AG09319 (cell line): ENCODE data around the gene SLC35A1.

ENCODE experiments used
- DNase-seq: peaks from one replicate; pipeline ENCODE4 v3.0.0-alpha.2; 2010; ENCODE audit warnings: low read depth; ENCODE audit errors: extremely low read depth
- TF ChIP-seq, protein P1 (sequence below): IDR thresholded peaks from 2 replicates; pipeline ENCODE4 v1.5.1; 2011; ENCODE audit warnings: low read depth, mild to moderate bottlenecking, inconsistent platforms, low read length, moderate library complexity

Gene SLC35A1

DNA sequence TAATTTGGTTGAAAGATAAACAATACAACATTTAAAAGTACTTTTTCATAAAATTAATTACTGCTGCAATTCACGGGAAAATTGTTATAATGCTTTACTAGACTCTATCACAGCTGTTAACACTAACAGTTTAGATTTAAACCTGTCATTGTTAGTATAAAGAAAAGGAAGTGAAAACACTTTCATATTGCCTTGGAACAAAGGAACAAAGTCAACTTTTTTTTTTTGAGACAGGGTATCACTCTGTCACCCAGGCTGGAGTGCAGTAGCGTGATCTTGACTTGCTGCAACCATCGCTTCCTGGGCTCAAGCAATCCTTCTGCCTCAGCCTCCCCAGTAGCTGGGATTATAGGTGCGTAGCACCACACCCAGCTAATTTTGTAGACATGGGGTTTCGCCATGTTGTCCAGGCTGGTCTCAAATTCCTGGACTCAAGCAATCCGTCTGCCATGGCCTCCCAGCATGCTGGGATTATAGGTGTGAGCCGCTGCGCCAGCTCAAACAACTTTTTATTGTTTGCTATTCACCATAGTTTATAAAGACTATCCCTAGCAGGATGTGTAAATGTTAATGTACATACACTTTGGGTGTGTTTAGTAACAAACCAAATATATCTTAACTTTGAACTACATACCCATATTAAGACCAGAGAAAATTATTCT lies 22.1 kb downstream of the SLC35A1 start:
- TF ChIP-seq, protein P1, sequence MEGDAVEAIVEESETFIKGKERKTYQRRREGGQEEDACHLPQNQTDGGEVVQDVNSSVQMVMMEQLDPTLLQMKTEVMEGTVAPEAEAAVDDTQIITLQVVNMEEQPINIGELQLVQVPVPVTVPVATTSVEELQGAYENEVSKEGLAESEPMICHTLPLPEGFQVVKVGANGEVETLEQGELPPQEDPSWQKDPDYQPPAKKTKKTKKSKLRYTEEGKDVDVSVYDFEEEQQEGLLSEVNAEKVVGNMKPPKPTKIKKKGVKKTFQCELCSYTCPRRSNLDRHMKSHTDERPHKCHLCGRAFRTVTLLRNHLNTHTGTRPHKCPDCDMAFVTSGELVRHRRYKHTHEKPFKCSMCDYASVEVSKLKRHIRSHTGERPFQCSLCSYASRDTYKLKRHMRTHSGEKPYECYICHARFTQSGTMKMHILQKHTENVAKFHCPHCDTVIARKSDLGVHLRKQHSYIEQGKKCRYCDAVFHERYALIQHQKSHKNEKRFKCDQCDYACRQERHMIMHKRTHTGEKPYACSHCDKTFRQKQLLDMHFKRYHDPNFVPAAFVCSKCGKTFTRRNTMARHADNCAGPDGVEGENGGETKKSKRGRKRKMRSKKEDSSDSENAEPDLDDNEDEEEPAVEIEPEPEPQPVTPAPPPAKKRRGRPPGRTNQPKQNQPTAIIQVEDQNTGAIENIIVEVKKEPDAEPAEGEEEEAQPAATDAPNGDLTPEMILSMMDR: no peak
- no peak for DNase-seq

DNA sequence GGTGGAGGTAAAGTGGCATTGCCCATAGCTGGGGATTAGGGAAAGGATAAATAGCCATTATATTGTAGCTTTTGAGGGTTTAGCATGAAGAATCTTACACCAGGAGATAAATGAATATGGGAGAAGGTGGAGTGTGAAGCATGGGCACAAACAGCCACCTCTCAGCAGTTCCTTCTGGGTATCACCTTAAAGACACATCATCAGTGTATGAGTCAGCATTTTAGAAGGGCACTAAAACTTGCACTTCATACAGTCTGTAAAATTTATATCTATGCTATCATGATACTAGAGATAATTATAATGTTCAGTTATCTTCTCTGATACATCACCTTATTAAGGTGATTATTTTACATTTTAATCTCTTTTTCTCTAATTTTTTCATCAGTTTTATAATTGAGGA lies 25.3 kb downstream of the SLC35A1 start:
- TF ChIP-seq, protein P1: no peak
- DNase-seq: no peak

DNA sequence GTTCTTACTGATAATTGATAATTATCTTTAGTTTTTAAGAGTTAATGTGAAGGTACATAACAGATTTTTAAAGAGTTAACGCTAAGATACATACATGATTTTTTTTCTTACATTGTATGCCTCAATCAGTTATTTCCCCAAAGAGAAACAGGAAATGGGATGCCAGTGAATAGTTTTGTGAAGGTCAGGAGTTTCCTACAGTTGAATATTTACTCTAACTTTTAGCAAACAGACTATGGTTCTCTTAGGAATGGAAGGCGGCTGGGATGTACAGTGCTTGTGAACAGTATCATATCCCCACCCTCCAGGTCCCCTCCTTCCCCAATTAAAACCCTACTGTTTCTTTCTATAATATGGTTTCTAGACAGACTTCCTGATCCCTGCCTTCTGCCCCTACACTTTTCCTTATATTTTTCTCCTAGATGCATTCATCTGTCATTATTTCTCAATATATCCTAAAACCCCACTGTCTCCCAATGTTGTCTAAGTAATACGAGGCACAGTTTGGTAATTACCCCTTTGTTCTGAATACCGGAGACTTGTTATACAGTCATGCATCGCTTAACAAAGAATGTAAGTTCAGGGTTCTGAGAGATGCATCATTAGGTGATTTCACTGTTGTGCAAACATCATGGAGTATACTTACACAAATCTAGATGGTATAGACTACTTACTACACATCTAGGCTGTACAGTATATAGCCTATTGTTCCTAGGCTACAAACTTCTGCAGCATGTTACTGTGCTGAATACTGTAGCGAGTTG lies 29.2 kb downstream of the SLC35A1 start:
- no peak for DNase-seq
- TF ChIP-seq, protein P1: no peak

DNA sequence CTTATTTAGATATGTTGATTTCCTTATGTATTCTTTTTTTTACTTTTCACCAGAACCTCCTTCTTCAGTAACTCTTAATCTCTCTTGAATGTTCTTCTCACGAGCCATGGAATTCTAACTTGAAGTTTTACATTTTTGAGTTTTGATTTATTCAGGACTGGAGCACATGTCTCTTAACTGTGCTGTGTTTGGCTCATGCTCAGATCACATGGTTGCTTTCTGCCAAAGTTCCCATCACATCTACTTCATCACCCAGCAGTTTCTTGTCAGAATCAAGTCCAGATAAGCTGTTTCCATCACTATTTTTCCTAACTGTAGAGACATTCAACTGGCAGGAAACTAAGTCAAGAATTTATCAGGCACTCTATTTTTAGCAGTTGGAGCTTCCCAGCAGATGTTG lies 31.7 kb downstream of the SLC35A1 start:
- TF ChIP-seq, protein P1: no peak
- no peak for DNase-seq

DNA sequence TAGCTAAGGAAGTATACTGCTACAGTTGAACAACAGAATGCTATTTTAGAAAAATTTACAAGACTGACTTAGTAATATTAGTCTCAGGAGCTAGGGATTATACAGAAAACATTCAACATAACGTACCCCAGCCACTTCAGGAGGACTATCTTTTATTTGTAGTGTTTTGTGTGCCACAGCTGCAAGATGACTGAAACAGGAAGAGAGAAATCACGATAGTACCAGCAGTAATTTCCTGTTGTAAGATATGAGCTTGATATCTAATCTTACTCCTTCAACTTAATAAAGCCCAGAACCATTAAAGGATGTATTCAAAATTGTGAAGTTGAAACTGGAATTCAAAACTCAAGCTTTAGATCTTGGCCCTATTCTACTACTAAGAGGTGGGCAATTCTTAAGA lies 42.1 kb downstream of the SLC35A1 start:
- TF ChIP-seq, protein P1: no peak
- DNase-seq: no peak

DNA sequence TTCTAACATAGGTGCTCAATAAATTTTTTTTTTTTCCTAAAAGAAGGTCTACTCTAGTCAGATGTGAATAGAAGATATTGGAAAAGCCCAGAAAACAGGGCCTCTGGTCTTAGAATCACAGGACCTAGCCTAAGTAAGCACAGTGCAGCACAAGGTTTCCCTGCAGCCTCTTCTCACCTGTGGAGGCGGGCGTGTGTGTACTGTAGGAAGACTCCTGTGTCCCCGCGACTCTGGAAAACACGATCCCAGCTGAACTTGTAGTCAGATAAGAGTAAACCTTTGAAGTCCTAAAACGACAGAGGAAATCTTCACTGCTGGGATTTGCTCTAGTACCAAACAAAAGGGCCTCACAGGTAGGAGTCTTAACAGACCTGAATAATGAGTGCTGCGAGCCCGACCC lies 45.7 kb downstream of the SLC35A1 start:
- TF ChIP-seq, protein P1: no peak
- no peak for DNase-seq

DNA sequence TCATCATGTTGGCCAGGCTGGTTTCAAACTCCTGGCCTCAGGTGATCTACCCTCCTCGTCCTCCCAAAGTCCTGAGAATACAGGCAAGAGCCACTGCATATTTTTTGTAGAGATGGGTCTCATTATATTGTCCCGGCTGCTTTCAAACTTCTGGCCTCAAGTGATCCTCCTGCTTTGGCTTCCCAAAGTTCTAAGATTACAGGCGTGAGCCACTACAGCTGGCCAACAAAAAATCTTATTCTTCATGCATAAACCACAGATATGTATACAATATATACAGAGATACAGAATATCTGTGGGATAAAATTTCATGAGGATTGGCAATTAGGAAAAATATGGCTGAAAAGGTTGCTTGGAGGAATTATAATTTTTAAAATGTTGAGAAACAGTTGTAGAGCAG lies 49.9 kb downstream of the SLC35A1 start:
- TF ChIP-seq, protein P1: no peak
- DNase-seq: no peak
